GM21528 (cell line): ENCODE data around the gene IFT20.
A peak's percentile ranks its signal among the peaks of the same experiment; 100 is the strongest.

Experiments used
- ATAC-seq: cut with Tn5 transposase; IDR thresholded peaks from one replicate; pipeline ENCODE4 v1.9.1; 2021; ENCODE audit warnings: mild to moderate bottlenecking, moderate library complexity; ENCODE audit not compliant: unreplicated experiment, low FRiP score

The IFT20 gene

GRCh38 chr17:28335201-28335958 lies at the start of gene IFT20, which contains the start of gene TNFAIP1:
Gene IFT20, minus strand, starts transcription at chr17:28335472. Its CDS starts 3,487 bp downstream, at chr17:28331985.
Gene TNFAIP1, plus strand, starts transcription at chr17:28335761. Its CDS starts 3,761 bp downstream, at chr17:28339522.
- ATAC-seq: peak; percentile 92

- no peak for ATAC-seq
Observed at GRCh38 chr17:28385037-28385400, 49.7 kb upstream of the IFT20 start.

- peak; percentile 67 for ATAC-seq
Observed at GRCh38 chr17:28384281-28385036, 49.2 kb upstream of the IFT20 start.

GRCh38 chr17:28381141-28381825 lies 46.0 kb upstream of the IFT20 start:
- ATAC-seq: no peak

GRCh38 chr17:28379814-28380801 lies 44.8 kb upstream of the IFT20 start:
- ATAC-seq: no peak

- no peak for ATAC-seq
Observed at GRCh38 chr17:28372945-28373274, 37.6 kb upstream of the IFT20 start.

- peak; percentile 20 for ATAC-seq
Observed at GRCh38 chr17:28372203-28372944, 37.1 kb upstream of the IFT20 start.

- peak; percentile 82 for ATAC-seq
Observed at GRCh38 chr17:28371245-28372202, 36.3 kb upstream of the IFT20 start, which contains the start of gene SARM1. Gene SARM1, plus strand, starts transcription at chr17:28371694. Its CDS starts 339 bp downstream, at chr17:28372033.

GRCh38 chr17:28370744-28371103 lies 35.5 kb upstream of the IFT20 start:
- no peak for ATAC-seq

- no peak for ATAC-seq
Observed at GRCh38 chr17:28370035-28370743, 34.9 kb upstream of the IFT20 start, which contains the start of gene VTN. Gene VTN, minus strand, starts transcription at chr17:28370307. Its CDS starts 104 bp downstream, at chr17:28370203.

GRCh38 chr17:28369684-28370034 lies 34.4 kb upstream of the IFT20 start:
- ATAC-seq: no peak

- ATAC-seq: no peak
Observed at GRCh38 chr17:28368915-28369683, 33.8 kb upstream of the IFT20 start.

- no peak for ATAC-seq
Observed at GRCh38 chr17:28368306-28368831, 33.1 kb upstream of the IFT20 start.

GRCh38 chr17:28367641-28368305 lies 32.5 kb upstream of the IFT20 start:
- ATAC-seq: no peak

- no peak for ATAC-seq
Observed at GRCh38 chr17:28366605-28367004, 31.3 kb upstream of the IFT20 start.

GRCh38 chr17:28365487-28365886 lies 30.2 kb upstream of the IFT20 start:
- no peak for ATAC-seq
